Heart left ventricle (tissue), 13 donors: ENCODE data around the gene GAD2.

Source experiments
- POLR2A ChIP-seq, 2 donors: fragments of 450-650 bp; IDR thresholded peaks; one replicate each; pipeline ENCODE4 v1.6.1; 2017; ENCODE audit warnings: antibody characterized with exemption in 2 of 2, mild to moderate bottlenecking in 2 of 2, moderate library complexity in 2 of 2
- TF ChIP-seq, protein P1 (sequence below), 12 donors: fragments of 200-600 bp; sonication (generic) in 4 of 12; IDR thresholded peaks; one replicate each; pipeline versions ENCODE4 v1.5.0 to v1.8.0; 2018 to 2022; ENCODE audit warnings: antibody characterized with exemption in 12 of 12, mild to moderate bottlenecking in 5 of 12
- donor health status: ischemic (EF 13 %, LVEDD 7.1; RV severe dilation, severe dysfunction).
- donor health status: DM: no; HTN: yes; CAD: no.
- donor health status: DM: no; HTN: no; CAD: no.
- donor health status: ischemic (EF 25% LVEDD 6.9; RV normal size, moderate dysfunction).
- donor health status: ischemic (EF 25% LVEDD 5.7; RV mildly dilated, moderate dysfunction).
- donor health status: ischemic (EF 35%, LVEDD 5.7; RV mildly dilated, moderate dysfunction).
- donor health status: nonischemic (EF 11% LVEDD 7.7; RV severe dilation, severe dysfunction).
- donor health status: DM: yes; HTN: yes; CAD: no.
- donor health status: PGD.
- donor health status: ischemic (EF 29% LVEDD 5.4; RV normal size, mild dysfunction).
- donor health status: nonischemic (EF 23%, LVEDD 6.1; RV moderate dilation, normal function).

- TF ChIP-seq POLR2A (IDR thresholded peaks at IDR 0.05) = no peak
- TF ChIP-seq, protein P1, sequence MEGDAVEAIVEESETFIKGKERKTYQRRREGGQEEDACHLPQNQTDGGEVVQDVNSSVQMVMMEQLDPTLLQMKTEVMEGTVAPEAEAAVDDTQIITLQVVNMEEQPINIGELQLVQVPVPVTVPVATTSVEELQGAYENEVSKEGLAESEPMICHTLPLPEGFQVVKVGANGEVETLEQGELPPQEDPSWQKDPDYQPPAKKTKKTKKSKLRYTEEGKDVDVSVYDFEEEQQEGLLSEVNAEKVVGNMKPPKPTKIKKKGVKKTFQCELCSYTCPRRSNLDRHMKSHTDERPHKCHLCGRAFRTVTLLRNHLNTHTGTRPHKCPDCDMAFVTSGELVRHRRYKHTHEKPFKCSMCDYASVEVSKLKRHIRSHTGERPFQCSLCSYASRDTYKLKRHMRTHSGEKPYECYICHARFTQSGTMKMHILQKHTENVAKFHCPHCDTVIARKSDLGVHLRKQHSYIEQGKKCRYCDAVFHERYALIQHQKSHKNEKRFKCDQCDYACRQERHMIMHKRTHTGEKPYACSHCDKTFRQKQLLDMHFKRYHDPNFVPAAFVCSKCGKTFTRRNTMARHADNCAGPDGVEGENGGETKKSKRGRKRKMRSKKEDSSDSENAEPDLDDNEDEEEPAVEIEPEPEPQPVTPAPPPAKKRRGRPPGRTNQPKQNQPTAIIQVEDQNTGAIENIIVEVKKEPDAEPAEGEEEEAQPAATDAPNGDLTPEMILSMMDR (IDR thresholded peaks at IDR 0.05) = no peak
Measured at GRCh38 chr10:26274391-26274790, 57.8 kb downstream of the GAD2 start.
